HuH-7 (cell line): ENCODE measurements around the gene BCAR3.
"Not testable (repeated sequence)": the region's sequence is repeated elsewhere in the genome, so short reads cannot be mapped to it uniquely, and the experiment has no call there.

ENCODE experiments used
- DNase-seq: peaks from one replicate; pipeline ENCODE4 v3.0.0; 2011; ENCODE audit warnings: low spot score

The BCAR3 gene

DNA sequence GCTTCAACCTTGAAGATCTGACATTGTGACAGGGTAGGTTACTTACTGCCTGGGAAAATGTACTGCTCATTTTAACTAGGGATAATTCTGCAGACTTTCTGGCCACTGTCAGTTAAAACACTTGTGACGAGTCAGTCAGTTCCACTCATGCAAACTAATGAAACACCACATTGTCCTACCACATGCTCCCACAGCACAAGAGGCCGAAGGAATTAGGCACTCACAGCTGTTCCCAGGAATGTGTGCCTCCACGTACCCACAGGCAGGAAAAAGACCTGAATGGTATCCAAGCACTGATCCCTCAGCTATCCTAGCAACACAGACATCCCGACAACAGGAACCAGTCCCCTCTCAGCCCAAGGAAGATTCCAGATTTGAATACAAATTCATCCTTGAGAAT lies 12.3 kb downstream of the BCAR3 start:
- no peak for DNase-seq

DNA sequence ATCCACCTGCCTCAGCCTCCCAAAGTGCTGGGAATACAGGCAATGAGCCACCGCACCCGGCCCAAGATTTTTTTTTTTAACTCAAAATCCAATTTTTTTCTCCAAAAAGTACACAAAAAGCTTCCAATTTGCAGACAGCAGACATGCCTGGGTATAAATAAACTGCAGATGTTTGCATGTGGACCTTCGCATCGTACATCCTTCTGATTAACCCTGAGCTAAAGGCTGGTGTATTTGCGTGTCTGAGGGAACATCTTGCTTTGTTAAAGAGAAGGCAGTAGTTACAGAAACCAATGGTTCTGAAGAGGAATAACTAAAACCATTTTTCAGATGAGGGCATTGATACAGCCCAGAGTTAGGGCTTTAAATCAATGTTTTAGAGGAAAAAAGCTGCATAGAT lies 12.7 kb downstream of the BCAR3 start:
- no peak for DNase-seq

DNA sequence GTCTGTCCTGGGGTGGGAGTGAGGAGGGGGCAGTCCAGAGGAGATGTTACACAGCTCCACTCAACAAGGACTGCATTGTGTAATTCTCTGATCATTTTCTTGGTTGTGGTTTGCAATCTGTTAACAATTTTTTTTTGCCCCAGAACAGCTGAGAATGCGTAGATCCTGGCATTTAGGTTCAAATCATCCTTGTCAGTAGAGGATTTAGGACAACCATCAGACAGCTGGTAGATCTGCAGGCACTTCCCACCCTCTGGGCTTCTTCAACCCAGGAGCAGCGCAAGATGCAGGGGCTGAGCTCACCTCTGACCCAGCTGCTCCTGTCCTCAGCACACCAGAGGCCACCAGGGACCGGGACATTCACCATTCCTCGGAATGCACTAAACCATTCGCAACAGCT lies 13.5 kb downstream of the BCAR3 start:
- no peak for DNase-seq

DNA sequence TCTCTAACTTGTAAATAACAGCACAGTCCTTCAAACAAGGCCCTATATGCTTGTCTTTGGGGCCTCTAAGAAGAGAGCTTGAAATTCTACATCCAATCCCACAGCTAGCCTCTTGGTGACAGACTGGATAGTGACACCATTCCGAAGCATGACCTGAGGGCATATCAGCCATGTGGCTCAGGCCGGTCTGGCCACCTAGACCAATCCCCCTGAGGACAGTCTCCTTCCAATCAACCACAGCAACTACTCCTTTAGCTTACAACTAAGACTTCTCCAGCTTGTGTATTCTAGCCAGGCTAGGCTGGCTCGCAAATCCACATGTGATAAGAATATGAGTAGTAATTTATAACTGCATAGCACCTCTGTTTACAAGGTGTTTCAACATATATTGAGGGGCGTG lies 14.0 kb downstream of the BCAR3 start:
- DNase-seq, result no peak

DNA sequence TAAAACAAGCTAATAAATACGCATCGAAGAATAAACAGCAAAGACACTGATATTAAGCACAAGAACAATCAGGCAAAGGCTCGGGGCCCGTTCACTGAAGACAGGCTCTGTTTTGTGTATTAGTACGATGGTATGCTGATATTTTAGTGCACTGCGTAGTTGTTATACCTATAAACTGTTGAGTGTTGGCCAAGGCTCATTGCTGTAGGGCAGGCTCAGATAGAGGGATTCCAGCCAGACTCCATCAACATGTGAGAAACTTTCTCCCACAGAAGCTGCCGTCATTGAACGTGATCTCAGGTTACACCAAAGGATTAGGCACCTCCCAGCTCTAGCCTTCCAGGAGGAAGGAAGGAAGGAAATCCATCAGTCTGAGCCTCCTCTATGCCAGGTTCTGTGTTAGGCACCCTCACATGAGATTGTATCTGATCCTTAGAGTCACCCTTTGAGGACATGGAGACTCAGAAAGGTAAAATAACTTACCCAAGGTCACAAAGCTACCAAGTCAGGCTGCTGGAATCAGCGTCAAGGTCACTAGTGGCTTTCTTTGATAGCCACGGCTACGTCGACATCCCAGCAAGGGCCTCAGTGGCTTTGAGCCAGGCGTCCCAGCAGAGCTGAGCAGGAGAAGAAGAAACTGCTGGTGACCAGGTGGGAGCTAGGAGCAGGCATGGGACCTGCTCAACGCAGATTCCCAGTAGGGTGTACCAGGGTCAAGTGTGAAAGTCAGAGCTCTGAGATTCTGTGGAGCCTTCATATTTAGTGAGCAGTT lies 14.8 kb downstream of the BCAR3 start:
- no peak for DNase-seq

DNA sequence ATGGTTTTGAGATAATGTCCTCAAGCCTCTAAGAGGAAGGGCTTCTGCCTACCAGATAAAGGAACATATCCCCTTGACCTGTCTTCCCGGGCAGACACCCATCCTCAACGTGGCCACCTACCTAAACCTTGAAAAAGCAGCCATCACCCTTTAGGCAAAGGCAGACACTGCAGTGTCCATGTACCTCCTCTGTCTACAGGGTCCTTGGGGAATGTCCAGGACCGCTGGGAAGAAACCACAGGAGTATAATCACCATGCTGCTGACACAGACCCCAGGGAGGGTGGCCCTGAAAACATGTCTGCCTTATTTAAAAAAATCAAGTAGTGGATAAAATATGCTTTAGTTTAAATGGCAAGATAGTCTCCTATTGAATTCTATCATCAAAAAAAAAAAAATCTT lies 16.6 kb downstream of the BCAR3 start:
- DNase-seq, result no peak

DNA sequence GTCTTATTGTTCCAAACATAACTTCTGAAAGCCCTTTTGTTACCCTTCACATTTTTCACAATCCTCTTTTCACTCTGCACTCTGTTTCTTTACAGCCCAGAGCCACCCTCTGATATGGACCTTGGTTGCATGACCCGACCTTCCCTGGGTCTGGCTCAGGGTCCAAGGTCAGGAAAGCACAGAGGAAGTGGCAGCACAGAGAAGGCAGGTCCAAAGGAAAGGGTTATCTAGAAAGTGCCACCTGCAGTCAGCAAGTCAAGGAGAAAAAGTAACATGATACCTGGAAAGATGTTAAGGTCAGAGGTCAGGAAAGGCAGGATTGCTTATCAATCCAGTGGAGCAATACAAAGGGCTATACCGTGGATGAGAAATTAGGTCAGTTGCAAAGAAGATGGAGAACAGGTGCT lies 18.4 kb downstream of the BCAR3 start:
- no peak for DNase-seq

DNA sequence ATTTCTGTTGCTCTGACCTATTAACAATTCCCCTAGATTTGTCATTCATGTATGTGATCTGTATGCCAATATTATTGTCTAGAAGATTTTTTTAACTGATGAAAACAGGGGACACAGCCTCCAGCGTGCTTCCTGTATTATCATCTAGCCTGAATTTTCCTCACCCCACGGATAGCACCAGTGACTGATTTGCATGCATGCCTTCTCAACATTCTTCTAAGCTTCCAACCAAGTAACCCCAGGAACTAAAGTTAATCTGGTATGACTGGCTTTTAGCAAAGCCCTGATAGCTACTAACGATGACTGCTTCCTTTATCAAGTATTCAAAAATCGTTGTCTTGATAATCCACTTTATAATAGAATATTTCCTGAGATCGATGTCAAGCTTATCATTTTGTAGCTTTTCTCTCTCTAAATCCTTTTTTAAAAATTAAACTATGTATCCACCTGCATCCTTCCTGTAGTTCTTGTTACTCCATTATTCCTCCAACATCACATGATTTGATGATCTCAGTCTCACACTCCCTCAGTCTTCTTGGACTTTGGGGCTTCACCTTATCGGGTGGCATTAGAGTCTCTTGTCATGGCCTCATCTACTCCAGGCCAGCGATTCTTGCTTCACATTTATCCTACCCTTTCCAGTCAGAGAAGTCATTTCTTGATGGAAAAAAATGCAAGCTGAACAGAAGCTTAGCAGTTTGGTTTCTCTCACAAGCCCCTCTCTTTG lies 19.0 kb downstream of the BCAR3 start:
- no peak for DNase-seq

DNA sequence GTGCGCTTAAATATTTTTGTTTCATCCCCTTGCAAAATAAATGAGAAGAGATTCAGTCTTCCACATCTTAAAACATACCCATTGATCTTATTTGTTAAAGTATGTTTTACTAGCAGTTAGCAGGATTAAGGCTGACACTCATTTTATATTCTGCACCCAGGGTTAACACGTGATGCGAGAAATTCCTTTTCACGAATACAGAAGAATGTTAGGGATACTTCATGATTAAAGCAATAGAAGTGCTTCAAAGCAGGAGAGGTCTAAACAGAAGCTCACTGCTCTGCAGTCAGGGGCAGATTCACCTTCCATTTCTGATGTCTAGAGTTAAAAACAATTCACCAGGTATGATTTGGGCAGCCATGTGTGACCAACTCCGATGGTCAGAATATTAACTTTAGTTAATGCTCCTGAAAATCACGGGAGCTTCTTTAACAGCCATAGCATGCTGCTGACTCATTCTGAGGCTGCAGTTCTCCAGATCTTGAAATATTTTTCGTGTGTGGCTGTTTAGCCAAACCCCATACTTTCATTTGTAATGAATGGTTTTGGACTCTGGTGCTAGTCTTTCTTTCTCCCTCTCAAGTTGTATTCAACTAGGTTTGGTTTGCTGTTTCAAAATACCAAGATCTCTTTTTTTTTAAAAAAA lies 19.7 kb downstream of the BCAR3 start:
- DNase-seq, result no peak

DNA sequence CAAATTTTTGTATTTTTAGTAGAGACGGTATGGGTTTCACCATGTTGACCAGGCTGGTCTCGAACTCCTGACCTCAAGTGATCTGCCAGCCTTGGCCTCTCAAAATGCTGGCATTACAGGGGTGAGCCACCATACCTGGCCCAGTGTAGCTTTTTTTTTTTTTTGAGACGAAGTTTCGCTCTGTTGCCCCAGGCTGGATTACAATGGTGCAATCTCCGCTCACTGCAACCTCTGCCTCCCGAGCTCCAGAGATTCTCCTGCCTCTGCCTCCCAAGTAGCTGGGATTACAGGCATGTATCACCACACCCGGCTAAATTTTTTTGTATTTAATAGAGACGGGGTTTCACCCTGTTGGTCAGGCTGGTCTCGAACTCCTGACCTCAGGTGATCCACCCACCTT lies 20.3 kb downstream of the BCAR3 start:
- not testable (repeated sequence) for DNase-seq

DNA sequence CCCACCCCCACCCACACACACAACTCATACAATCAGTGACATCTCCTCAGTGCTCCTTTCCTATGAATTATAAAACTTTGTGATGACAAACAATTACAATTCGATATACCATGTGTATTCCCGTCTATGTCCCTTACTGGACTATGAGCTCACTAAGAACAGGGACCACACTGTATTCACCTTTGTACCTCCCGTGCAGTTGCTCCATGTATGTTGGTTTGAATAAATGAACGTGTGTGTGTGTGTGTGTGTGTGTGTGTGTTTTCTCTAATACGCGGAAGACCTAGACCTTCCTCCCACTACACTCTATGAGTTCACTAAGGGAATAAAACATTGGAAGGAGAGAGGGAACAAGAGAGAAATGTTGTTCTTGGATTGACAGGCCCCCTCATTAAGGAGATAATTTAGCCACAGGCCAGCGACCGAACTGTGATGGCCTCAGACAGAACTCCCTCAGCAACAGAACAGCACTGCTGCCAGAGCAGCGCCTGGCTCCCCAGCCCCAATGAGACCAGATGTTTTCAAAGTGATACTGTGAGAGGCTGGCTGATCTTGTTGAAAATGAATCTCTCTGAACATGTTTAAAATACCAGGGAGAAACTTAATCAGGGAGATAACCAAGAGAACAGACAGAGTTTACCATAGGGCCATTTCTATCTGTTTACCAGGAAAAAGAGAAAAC lies 21.7 kb downstream of the BCAR3 start:
- no peak for DNase-seq

DNA sequence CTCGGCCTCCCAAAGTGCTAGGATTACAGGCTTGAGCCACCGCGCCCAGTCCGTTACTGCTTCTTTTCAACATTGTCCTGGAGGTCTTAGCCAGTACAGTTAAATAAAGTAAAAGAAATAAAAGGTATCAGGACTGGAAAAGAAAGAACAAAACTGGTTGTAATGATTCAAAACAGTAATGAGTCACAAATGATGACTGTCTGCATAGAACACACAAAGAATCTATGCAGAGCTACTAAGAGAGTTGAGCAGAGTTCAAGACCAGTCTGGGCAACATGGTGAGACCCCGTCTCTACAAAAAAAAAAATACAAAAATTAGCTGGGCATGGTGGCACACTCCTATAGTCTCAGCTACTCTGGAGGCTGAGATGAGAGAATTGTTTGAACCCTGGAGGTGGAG lies 23.4 kb downstream of the BCAR3 start:
- no peak for DNase-seq

DNA sequence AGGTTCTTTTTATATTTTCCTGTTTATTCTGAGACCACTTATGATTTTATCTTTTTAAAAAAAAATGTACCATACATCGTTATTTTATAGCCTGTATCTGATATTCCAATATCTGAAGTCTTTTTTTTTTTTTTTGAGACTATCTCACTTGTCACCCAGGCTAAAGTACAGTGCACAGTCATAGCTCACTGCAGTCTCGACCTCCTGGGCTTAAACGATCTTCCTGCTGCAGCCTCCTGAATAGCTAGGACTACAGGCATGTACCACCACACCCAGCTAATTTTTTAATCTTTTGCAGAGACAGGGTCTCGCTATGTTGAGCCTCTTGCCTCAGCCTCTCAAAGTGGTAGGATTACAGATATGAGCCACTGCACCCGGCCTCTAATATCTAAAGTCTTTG lies 25.1 kb downstream of the BCAR3 start:
- DNase-seq, result no peak

DNA sequence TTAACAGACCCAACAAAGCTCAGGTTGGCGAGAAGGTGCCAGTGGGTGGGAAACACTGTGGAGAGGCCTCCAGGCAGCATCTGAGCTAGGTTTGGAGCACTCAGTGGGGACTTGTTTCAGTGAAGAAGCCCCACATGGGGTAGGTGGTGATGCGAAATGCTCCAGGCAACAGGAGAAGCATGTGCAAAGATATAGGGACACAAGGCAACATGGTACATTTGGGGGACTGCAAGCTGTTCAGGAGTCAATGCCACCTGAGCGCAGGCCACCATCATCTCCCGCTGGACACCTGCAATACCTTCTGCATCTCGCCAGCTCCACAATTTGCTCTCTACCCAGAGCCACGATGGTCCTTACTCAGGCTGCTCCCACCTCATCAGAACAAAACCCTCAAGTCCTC lies 28.0 kb downstream of the BCAR3 start:
- no peak for DNase-seq

DNA sequence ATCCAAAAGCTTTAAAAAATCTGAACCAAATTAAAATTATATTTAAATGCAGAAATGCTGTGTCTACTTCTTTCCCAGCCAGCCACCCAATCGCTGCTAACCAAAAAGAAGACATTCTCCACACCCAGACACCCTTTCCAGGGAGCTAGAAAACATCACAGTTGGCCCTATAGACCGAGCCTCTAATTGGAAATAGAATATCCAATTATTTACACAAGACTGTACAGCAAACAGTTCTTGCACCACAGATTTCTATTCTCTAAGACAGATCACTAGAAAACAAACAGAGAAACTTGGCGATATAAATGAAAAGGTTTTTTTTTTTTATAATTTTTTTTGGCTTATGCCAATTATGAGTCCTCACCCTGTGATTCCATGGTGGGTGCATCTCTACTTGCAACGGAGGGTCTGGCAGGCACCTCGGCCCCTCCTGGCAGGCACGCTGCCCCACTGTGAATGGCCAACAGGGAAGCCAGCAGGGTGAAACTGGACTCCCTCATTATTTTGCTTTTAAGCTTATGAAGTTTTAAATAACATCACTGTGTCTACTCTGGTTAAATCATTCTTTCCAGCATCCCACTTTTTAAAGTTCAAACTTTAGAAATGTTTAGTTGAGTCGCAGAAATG lies 29.2 kb downstream of the BCAR3 start:
- DNase-seq, result no peak

DNA sequence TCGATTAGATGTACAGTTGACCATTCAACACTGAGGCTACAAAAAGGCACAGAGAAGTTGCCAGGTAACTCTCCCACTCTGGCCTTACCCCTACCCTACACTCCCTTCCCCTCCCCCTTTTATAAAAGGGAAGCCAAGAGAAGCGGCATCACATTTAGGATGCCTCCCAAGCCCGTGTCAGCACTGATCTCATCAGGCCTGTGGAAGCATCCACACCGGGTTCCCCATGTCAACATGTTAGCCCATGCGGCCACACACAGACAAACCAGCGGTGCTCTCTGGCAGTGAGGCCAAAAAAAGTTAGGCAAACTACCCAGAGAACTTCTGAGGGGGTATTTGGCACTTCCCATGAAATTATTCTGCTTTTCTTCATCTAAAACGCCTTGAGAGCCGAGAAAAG lies 29.9 kb downstream of the BCAR3 start:
- DNase-seq, result no peak

DNA sequence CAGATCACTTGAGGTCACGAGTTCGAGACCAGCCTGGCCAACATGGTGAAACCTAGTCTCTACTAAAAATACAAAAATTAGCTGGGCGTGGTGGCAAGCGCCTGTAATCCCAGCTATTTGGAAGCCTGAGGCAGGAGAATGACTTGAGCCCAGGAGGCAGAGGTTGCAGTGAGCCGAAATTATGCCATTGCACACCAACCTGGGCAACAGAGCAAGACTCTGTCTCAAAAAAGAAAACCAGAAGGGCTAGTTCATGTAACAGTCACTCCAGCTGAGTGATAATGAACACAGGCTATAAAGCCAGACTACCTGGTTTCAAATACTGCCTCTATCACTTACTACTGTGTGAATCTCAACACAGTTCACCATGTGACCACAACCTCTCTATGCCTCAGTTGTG lies 31.5 kb downstream of the BCAR3 start:
- not testable (repeated sequence) for DNase-seq

DNA sequence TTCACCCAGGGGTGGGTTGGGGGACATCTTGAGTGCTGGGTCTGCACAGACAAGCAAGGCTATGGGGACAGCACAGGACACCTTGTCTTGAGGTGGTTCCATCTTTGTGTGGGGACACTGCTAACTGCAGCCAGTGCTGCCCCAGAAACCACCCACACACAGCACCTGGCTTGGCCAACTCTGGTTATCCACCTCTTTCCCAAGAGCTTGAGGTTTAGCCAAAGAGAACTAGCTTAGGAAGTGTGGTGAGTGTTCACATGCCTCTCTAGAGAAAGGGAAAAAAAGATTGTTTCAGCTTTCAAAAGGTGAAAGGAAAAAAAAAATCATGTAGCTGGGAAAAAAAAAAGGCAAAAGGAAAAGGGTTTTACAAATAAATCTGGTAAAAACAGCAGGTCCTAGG lies 32.4 kb downstream of the BCAR3 start:
- no peak for DNase-seq

DNA sequence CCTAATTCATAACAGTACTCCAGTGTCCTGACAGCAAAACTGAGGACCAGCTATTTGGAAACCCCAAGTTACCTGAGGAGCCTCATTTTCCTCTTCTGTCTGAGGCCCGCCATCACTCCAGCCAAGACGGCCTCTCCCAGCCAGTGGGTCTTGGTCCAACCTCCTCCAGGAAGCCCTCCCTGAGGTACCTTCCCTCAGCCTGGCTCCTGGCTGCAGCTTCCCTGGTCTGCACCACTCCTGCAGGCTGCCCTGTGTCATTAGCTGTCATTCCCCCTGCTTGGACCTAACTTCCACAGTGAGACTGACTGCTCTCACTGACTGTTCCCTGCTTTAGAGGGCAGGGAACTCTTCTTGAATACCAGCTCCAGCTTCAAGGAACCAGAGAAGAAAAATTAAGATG lies 33.0 kb downstream of the BCAR3 start:
- DNase-seq, result no peak

DNA sequence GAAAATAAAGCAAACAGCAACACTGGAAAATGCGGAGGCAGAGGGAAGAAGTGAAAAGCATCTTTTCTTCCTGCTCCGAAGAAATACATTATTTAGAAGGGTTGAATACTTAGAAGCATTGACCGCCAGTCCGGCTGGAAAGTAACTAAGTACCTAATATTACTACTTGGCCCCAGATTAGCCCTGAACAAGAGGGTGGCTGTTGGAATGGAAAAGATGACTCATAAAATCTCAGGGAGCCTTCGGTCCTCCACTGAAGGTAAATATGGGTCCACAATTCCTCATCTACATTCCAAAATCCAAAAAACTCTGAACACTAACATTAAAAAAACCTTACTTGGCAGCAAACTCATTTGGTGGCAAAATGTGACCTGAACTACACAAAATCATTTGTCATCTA lies 40.1 kb downstream of the BCAR3 start:
- DNase-seq, result no peak

DNA sequence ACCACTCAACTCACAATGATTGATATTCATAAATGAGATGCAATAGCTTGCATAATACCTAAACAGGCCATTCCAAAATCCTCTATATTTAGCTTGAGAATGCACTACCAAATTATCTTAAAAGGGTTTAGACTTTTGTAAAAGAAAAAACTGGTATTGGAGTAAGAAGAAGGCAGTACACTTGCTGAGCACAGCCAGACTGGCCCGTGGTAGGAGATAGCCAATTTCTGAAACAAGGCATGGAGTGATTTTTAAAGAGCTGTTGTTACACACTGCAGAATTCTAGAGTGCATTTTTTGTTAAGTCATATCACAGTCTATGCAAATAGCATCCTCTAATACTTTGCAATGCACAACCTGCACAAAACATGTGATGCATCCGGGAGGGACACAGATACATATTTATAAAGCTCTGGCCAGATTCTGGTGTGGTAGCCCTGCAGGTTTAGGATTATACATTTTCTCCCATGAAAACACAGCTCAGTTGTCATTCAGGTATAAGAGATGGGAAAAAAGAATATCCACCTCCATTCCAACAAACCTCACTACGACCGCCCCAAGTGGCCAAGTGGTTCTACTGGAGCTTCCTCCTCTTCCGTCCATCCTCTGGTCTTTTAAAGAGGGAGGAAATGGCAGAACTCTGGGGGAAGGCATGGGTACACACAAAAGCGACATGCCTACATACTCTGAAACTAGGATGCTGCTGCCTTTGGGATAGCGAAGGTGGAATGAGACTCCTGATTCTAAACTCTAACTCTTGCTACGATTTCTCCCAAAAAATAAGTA lies 40.8 kb downstream of the BCAR3 start:
- DNase-seq, result no peak

DNA sequence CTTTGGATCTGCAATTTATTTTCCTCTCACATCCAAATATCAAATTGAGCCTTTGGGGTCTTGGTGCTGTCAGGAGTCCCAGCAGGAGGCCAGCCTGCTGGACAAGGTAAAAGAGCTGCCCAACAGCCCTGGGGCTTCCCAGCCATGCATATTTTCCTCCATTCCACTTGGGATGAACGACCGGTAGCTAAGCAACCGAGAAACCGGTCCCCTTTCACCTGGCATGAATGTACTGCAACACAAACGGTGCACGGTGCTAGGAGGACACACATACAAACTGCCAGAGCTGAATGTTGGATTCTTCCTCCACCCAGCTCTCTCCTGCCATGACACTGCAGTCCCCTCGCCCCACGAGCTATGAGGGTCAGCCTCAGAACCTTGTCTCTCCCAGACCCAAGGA lies 42.7 kb downstream of the BCAR3 start:
- no peak for DNase-seq
